ENCODE measurements around the gene RCBTB2. TPM values are rescaled to one million over a fixed set of nuclear protein-coding genes. Genes with fewer than 3 reads are reported as not detected.

The RCBTB2 gene
- total RNA-seq, 1 experiment from 2014 or later = 11.7 TPM

DNA sequence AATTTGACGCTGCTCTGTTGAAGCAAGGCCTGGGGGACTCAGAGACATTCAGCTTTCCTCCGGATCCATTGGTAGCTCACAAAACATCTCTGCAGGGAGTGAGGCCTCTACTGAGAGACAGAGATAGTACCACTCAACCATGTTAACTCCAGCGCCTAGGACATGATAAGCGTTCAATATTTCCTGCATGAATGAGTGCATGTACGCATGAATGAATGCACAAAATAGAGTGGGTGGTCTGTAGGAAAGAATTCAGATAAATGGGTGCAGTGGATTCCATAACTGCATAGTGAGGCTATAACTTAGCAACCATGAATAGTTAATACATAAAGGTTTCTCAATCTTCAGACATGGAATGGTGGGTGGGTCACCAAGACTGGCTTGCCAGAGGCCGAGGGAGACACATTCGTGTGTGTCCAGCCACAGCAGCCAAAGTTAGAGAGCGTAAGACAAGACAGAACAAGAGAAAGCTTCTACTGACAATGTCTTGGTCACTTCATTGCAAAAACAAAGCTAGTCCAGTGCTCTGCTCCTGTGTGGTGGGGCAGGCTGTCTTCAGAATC lies 36.3 kb upstream of the RCBTB2 start:
- no peaks in the 10 kb centered on the region for H3K27me3 ChIP-seq (ENCODE audit: insufficient read depth, low read length)
- no peak overlapping the region for H4K8ac ChIP-seq (replicated peaks; ENCODE audit: insufficient read length, low read depth, low read length)

More for the DNA sequence above, 36.3 kb upstream of the RCBTB2 start:
- no peaks in the 10 kb centered on the region for H3K79me1 ChIP-seq (ENCODE audit: insufficient read depth, low read depth, low read length, poor library complexity, severe bottlenecking)
- no peaks in the 10 kb centered on the region for H3K79me2 ChIP-seq (ENCODE audit: insufficient read depth, low read length)
- no peak overlapping the region for H3K9ac ChIP-seq (ENCODE audit: extremely low read depth, insufficient read length, low read length)
- no peak overlapping the region for H2BK15ac ChIP-seq (ENCODE audit: low read depth, low read length)
- H2AFZ ChIP-seq (ENCODE audit: low read length) = no peak overlapping the region
- no peak overlapping the region for H3K56ac ChIP-seq (ENCODE audit: insufficient read length, low read depth, low read length)
- no peak overlapping the region for H2BK120ac ChIP-seq (ENCODE audit: low read depth, low read length, poor library complexity, severe bottlenecking)
- H3K9me3 ChIP-seq (ENCODE audit: control insufficient read depth, low read depth, low read length) = no peaks in the 10 kb centered on the region
- no peak overlapping the region; a peak in 1 of 7 replicates for H3K27ac Mint-ChIP-seq
- no peak overlapping the region for H3K4me3 Mint-ChIP-seq
- H3K27me3 Mint-ChIP-seq (ENCODE audit: low read depth) = no peaks in the 10 kb centered on the region; the same call in 1 of the 2 replicates
- H3K4me1 Mint-ChIP-seq = peaks cover 8 to 10% of the 10 kb centered on the region in 2 experiments
- H3K18ac ChIP-seq (ENCODE audit: insufficient read length, low read depth, low read length) = no peak overlapping the region
- H4K20me1 ChIP-seq (ENCODE audit: control insufficient read depth, insufficient read depth, insufficient read length) = no peaks in the 10 kb centered on the region
- H3K27ac ChIP-seq (ENCODE audit: insufficient read length, low read depth, low read length) = no peak overlapping the region
- no peak overlapping the region for H2BK20ac ChIP-seq (ENCODE audit: low read depth, low read length, poor library complexity, severe bottlenecking)
- H3K9me3 Mint-ChIP-seq = no peaks in the 10 kb centered on the region
- H3K4ac ChIP-seq (ENCODE audit: low read depth, low read length) = no peak overlapping the region
- TF ChIP-seq, protein P1, sequence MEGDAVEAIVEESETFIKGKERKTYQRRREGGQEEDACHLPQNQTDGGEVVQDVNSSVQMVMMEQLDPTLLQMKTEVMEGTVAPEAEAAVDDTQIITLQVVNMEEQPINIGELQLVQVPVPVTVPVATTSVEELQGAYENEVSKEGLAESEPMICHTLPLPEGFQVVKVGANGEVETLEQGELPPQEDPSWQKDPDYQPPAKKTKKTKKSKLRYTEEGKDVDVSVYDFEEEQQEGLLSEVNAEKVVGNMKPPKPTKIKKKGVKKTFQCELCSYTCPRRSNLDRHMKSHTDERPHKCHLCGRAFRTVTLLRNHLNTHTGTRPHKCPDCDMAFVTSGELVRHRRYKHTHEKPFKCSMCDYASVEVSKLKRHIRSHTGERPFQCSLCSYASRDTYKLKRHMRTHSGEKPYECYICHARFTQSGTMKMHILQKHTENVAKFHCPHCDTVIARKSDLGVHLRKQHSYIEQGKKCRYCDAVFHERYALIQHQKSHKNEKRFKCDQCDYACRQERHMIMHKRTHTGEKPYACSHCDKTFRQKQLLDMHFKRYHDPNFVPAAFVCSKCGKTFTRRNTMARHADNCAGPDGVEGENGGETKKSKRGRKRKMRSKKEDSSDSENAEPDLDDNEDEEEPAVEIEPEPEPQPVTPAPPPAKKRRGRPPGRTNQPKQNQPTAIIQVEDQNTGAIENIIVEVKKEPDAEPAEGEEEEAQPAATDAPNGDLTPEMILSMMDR (conservative IDR thresholded peaks at IDR 0.05) = no peak
- no peaks in the 10 kb centered on the region; the same call in 1 of the 2 replicates for H3K4me1 ChIP-seq (ENCODE audit: insufficient read depth, low read length)
- no peak overlapping the region for H2BK12ac ChIP-seq (ENCODE audit: insufficient read length, low read depth, low read length)
- H3K23ac ChIP-seq (ENCODE audit: insufficient read length, low read depth, low read length) = no peak overlapping the region
- H3K23me2 ChIP-seq (ENCODE audit: insufficient read length, low read depth, low read length, poor library complexity, severe bottlenecking) = no peaks in the 10 kb centered on the region
- no peak overlapping the region for H3K4me2 ChIP-seq (ENCODE audit: insufficient read depth, insufficient read length, low read length)
- H2BK5ac ChIP-seq (ENCODE audit: insufficient read length, low read length) = no peak overlapping the region
- no CpG with 5 or more reads among the region's 8 CpGs for WGBS (ENCODE audit: extremely low coverage, insufficient read length, low lambda C conversion rate)
- no peak overlapping the region for H4K5ac ChIP-seq (ENCODE audit: insufficient read length, low read depth, low read length)
- no peak overlapping the region for H2AK5ac ChIP-seq (ENCODE audit: insufficient read length, low read length)
- DNase-seq = no peak
- H3K14ac ChIP-seq (ENCODE audit: insufficient read depth, low read length) = no peak overlapping the region
- H3K36me3 Mint-ChIP-seq (ENCODE audit: insufficient read depth in 1 of 3, low read depth in 3 of 3) = no peaks in the 10 kb centered on the region
- no peak overlapping the region for H3T11ph ChIP-seq (ENCODE audit: low read length)
- H4K91ac ChIP-seq (ENCODE audit: insufficient read length, low read depth, low read length) = no peak overlapping the region

All from H9 (cell line).